Ectodermal cell (in vitro differentiated cells): ENCODE data around the gene SERINC5.

ENCODE experiments used
- H3K27ac ChIP-seq: 2 replicates; pipeline ENCODE4 v1.7.0; 2013; ENCODE audit warnings: mild to moderate bottlenecking, low read depth, low read length; ENCODE audit not compliant: insufficient read depth, poor library complexity, severe bottlenecking
- H3K27me3 ChIP-seq: 2 replicates; pipeline ENCODE4 v1.7.0; 2013; ENCODE audit warnings: mild to moderate bottlenecking, low read length; ENCODE audit not compliant: insufficient read depth, control insufficient read depth, poor library complexity, severe bottlenecking
- H3K36me3 ChIP-seq: one replicate; pipeline ENCODE4 v1.7.0; 2013; ENCODE audit warnings: low read length; ENCODE audit not compliant: control insufficient read depth, insufficient read depth
- H3K4me1 ChIP-seq: one replicate; pipeline ENCODE4 v1.7.0; 2013; ENCODE audit warnings: low read length; ENCODE audit not compliant: control insufficient read depth, insufficient read depth
- H3K4me3 ChIP-seq: 2 replicates; pipeline ENCODE4 v1.7.0; 2013; ENCODE audit warnings: low read depth, low read length, control low read depth; ENCODE audit not compliant: insufficient read depth
- H3K9me3 ChIP-seq: 2 replicates; pipeline ENCODE4 v1.7.0; 2013; ENCODE audit warnings: mild to moderate bottlenecking, low read length, moderate library complexity; ENCODE audit not compliant: control insufficient read depth
- WGBS, 2 experiments: methylation state at CpG; one replicate each; pipeline ENCODE4 v1.1.7; 2013; ENCODE audit warnings: missing lambda C conversion rate in 2 of 2; 5-methylcytosine and 5-hydroxymethylcytosine counted together

Gene SERINC5

DNA sequence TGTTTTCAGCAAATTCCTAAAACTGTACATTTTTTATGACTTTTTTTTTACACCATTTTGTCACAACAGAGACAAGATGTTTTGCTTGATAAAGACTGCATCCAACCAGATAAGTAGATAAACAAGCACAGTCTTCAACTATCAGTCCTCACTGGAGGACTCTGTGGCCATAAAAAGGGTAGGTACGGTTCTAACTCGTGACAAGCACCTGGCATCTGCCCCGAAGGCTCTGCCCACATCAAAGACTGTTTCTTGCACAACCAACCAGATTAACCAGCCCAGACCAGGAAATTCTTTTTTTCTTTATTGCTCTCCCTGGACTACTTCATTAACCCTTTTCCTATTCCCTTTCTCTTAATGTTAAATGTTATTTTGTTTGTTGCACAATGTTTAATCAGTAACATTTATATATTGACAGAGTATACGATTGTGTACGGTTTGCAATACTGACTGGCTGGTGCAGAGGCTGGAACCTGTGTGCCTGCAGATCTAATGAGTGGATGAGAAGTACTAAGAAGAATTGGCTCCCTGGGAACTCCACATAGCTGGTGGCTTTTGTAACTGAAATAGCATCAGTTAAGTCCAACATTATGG, 74.1 kb downstream of the SERINC5 start:
- 90 to 94% methylated on average over 5 of the region's 5 CpGs for WGBS, 2 experiments
- peaks cover 39% of the 10 kb centered on the region for H3K4me1 ChIP-seq

GRCh38 chr5:80177236-80177635, 78.6 kb downstream of the SERINC5 start:
- H3K4me1 ChIP-seq, result peaks cover 31% of the 10 kb centered on the region

More for the DNA sequence above, 74.1 kb downstream of the SERINC5 start:
- H3K27ac ChIP-seq, result no peak overlapping the region
- H3K4me3 ChIP-seq, result no peak overlapping the region
- H3K36me3 ChIP-seq, result no peaks in the 10 kb centered on the region
- H3K9me3 ChIP-seq, result no peaks in the 10 kb centered on the region
- H3K27me3 ChIP-seq, result no peaks in the 10 kb centered on the region

GRCh38 chr5:80175337-80175736, 80.5 kb downstream of the SERINC5 start:
- peaks cover 12% of the 10 kb centered on the region for H3K4me1 ChIP-seq
- no peaks in the 10 kb centered on the region for H3K9me3 ChIP-seq
- no peaks in the 10 kb centered on the region for H3K27me3 ChIP-seq
- H3K27ac ChIP-seq, result no peak overlapping the region
- H3K4me3 ChIP-seq, result no peak overlapping the region
- 92 to 93% methylated on average over 5 of the region's 5 CpGs for WGBS, 2 experiments
- H3K36me3 ChIP-seq, result peaks cover 9% of the 10 kb centered on the region

More at GRCh38 chr5:80177236-80177635, 78.6 kb downstream of the SERINC5 start:
- Histone ChIP-seq H3K4me3 (no peak overlapping the region), H3K36me3 (peaks cover 9% of the 10 kb centered on the region), H3K27ac (no peak overlapping the region), H3K9me3 (no peaks in the 10 kb centered on the region), H3K27me3 (no peaks in the 10 kb centered on the region)
- 92 to 96% methylated on average over 3 of the region's 3 CpGs for WGBS, 2 experiments

- Histone ChIP-seq H3K4me1 (peaks cover 11% of the 10 kb centered on the region), H3K27me3 (no peaks in the 10 kb centered on the region), H3K9me3 (no peaks in the 10 kb centered on the region), H3K36me3 (peaks cover 9% of the 10 kb centered on the region), H3K27ac (peak overlapping the region; percentile 8), H3K4me3 (no peak overlapping the region)
- 94 to 96% methylated on average over 5 of the region's 5 CpGs for WGBS, 2 experiments
Measured at GRCh38 chr5:80174790-80175189, 81.1 kb downstream of the SERINC5 start.

DNA sequence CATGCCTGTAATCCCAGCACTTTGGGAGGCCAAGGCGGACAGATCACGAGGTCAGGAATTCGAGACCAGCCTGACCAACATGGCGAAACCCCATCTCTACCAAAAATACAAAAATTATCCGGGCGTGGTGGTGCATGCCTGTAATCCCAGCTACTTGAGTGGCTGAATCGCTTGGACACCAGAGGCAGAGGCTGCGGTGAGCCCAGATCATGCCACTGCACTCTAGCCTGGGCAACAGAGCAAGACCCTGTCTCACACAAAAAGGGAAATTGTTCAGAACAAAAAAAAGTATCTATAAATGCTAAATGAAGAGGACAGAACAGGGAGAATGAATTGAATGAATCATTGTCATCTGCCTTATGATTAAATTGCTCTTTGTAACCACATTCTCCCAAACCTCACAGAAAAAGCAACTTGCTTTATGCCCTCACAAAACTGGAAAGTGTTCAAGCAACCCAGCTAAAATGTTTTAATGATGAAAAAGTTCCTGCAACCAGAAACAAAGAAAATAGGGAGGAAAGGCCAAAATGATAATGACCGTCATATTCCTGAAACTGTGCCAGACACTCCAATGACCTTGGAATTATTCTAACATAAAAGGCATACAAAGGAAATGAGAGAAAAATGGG, 83.7 kb downstream of the SERINC5 start:
- H3K36me3 ChIP-seq, result peaks cover 9% of the 10 kb centered on the region
- no peak overlapping the region for H3K4me3 ChIP-seq
- 95 to 98% methylated on average over 9 of the region's 9 CpGs for WGBS, 2 experiments
- H3K27ac ChIP-seq, result no peak overlapping the region
- H3K4me1 ChIP-seq, result peaks cover 11% of the 10 kb centered on the region
- no peaks in the 10 kb centered on the region for H3K27me3 ChIP-seq
- H3K9me3 ChIP-seq, result no peaks in the 10 kb centered on the region

- Histone ChIP-seq H3K27ac (no peak overlapping the region), H3K36me3 (peaks cover 13% of the 10 kb centered on the region)
- WGBS, 2 experiments, result 94 to 95% methylated on average over 2 of the region's 2 CpGs
Measured at GRCh38 chr5:80170117-80170535, 85.7 kb downstream of the SERINC5 start.

GRCh38 chr5:80168388-80169028, 87.3 kb downstream of the SERINC5 start:
- Histone ChIP-seq H3K4me1 (peaks cover 3% of the 10 kb centered on the region), H3K27me3 (no peaks in the 10 kb centered on the region), H3K4me3 (no peak overlapping the region), H3K27ac (no peak overlapping the region), H3K9me3 (no peaks in the 10 kb centered on the region), H3K36me3 (peaks cover 8% of the 10 kb centered on the region)
- WGBS, 2 experiments, result 88 to 97% methylated on average over 8 of the region's 8 CpGs

More at GRCh38 chr5:80170117-80170535, 85.7 kb downstream of the SERINC5 start:
- Histone ChIP-seq H3K4me3 (no peak overlapping the region), H3K9me3 (no peaks in the 10 kb centered on the region), H3K4me1 (peaks cover 11% of the 10 kb centered on the region), H3K27me3 (no peaks in the 10 kb centered on the region)

DNA sequence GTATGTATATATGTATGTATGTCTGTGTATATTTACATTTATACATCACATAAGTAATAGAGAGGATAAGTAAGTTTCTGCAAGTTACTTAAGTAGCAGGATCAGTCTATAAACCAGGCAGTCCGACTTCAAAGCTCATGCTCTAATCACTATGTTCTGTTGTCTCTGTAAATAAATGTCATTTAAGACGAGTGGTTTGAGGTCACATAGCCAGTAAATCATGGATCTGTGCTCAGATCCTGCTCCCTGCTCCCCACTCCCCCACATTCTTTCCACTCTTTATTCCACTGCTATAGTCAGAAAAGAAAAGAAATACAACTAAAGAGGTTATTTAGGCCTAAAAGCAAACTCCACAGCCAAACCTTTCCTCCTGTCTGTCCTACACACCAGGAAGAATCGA, 90.4 kb downstream of the SERINC5 start:
- no peak overlapping the region for H3K27ac ChIP-seq
- H3K4me1 ChIP-seq, result no peaks in the 10 kb centered on the region
- no peaks in the 10 kb centered on the region for H3K9me3 ChIP-seq
- peaks cover 23% of the 10 kb centered on the region for H3K36me3 ChIP-seq
- H3K4me3 ChIP-seq, result no peak overlapping the region
- 88 to 97% methylated on average over 3 of the region's 3 CpGs for WGBS, 2 experiments
- no peaks in the 10 kb centered on the region for H3K27me3 ChIP-seq

GRCh38 chr5:80161165-80161564, 94.7 kb downstream of the SERINC5 start:
- peaks cover 33% of the 10 kb centered on the region for H3K36me3 ChIP-seq
- no peak overlapping the region for H3K27ac ChIP-seq
- WGBS, 2 experiments, result 71 to 100% methylated on average over 1 of the region's 1 CpG
- H3K9me3 ChIP-seq, result no peaks in the 10 kb centered on the region
- H3K4me1 ChIP-seq, result no peaks in the 10 kb centered on the region
- H3K27me3 ChIP-seq, result no peaks in the 10 kb centered on the region
- no peak overlapping the region for H3K4me3 ChIP-seq

DNA sequence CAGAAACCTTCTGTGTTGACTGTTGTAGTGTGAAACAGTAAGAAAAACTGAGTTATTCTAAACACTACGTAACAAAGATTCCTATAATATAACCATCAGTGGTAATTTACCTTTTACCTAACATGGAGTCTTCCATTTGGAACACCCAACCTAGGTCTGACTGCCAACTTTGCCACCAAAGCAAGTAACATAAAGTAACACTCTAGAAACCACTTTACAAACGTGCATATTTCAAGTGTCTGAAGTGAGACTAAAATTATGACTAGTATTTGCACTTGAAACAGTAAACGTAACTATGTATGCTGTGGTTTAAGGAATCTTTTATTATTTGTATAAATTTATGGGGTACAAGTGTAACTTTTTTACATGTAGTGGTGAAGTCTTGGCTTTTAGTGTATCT, 95.6 kb downstream of the SERINC5 start:
- Histone ChIP-seq H3K9me3 (no peaks in the 10 kb centered on the region), H3K36me3 (peaks cover 28% of the 10 kb centered on the region), H3K4me3 (no peak overlapping the region), H3K4me1 (no peaks in the 10 kb centered on the region), H3K27me3 (no peaks in the 10 kb centered on the region), H3K27ac (no peak overlapping the region)
- 87 to 97% methylated on average over 3 of the region's 3 CpGs for WGBS, 2 experiments
